GM12892 (cell line): ENCODE measurements around the gene ATF6.

Experiments
- POLR2A ChIP-seq: IDR thresholded peaks from 2 replicates; pipeline ENCODE4 v1.6.1; 2011; ENCODE audit warnings: low read depth, low read length, control low read depth
- POLR2AphosphoS5 ChIP-seq: IDR thresholded peaks from 2 replicates; pipeline ENCODE4 v1.6.1; 2011; ENCODE audit warnings: low read depth, low read length, control low read depth
- TAF1 ChIP-seq: IDR thresholded peaks from 2 replicates; pipeline ENCODE4 v1.6.1; 2011; ENCODE audit warnings: low read depth, mild to moderate bottlenecking, control low read depth, low read length, borderline replicate concordance

DNA sequence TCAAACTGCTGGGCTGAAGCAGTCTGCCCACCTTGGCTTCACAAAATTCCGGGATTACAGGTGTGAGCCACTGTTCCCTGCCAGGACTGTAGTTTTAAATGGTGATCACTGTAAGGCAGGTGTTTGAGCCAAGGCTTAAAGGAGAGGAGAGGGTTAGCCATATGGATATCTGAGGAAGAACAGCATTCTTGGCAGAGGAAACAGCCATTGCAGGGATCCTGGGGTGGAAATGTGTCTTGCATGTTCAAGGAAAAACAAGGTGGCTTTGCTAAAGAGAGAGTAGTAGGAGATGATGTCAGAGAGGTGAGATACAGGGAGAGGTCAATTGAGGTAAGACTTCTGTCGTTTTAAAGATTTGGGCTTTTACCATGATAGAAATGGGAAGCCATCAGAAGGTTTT is 73.5 kb downstream of the ATF6 start:
- TF ChIP-seq POLR2A (no peak), POLR2AphosphoS5 (no peak), TAF1 (no peak)
